Glutamatergic neuron (in vitro differentiated cells): ENCODE data around the gene OPTC. TPM values are rescaled to one million over a fixed set of nuclear protein-coding genes. Genes with fewer than 3 reads are reported as not detected.

Source experiments
- DNase-seq: peaks from one replicate; pipeline ENCODE4 v3.0.0; 2022
- H3K27ac Mint-ChIP-seq: one replicate; pipeline ENCODE4 v1.8.0; 2020; ENCODE audit warnings: mild to moderate bottlenecking, mixed read lengths, inconsistent platforms; ENCODE audit not compliant: unreplicated experiment
- H3K27me3 Mint-ChIP-seq: one replicate; pipeline ENCODE4 v1.8.0; 2020; ENCODE audit warnings: mild to moderate bottlenecking, moderate library complexity, mixed read lengths, inconsistent platforms; ENCODE audit not compliant: unreplicated experiment
- H3K36me3 Mint-ChIP-seq: one replicate; pipeline ENCODE4 v1.8.0; 2020; ENCODE audit warnings: mild to moderate bottlenecking, mixed read lengths, inconsistent platforms; ENCODE audit not compliant: unreplicated experiment
- H3K4me1 Mint-ChIP-seq: one replicate; pipeline ENCODE4 v1.8.0; 2020; ENCODE audit warnings: mild to moderate bottlenecking, low read depth, mixed read lengths, inconsistent platforms; ENCODE audit not compliant: unreplicated experiment
- H3K4me3 Mint-ChIP-seq: one replicate; pipeline ENCODE4 v1.8.0; 2020; ENCODE audit warnings: mild to moderate bottlenecking, mixed read lengths, inconsistent platforms; ENCODE audit not compliant: unreplicated experiment
- H3K9me3 Mint-ChIP-seq: one replicate; pipeline ENCODE4 v1.8.0; 2020; ENCODE audit warnings: mild to moderate bottlenecking, moderate library complexity, mixed read lengths, inconsistent platforms; ENCODE audit not compliant: unreplicated experiment
- total RNA-seq: library from RNA; stranded (reverse); fragmentation: NEBNext Ultra II Directional; extraction: Animal tissue kit (Norgen Biotek cat#: 25700); gene quantifications from one replicate; pipeline ENCODE4 v1.2.1, GENCODE V29; 2021; ENCODE audit not compliant: unreplicated experiment
- TF ChIP-seq, protein P1 (sequence below): fragments of 200-600 bp; sonication (generic); IDR thresholded peaks from one replicate; pipeline ENCODE4 v1.5.0; 2021; ENCODE audit not compliant: partially characterized antibody, unreplicated experiment

Gene OPTC
- total RNA-seq, 1 donor from 2014 or later = not detected

DNA sequence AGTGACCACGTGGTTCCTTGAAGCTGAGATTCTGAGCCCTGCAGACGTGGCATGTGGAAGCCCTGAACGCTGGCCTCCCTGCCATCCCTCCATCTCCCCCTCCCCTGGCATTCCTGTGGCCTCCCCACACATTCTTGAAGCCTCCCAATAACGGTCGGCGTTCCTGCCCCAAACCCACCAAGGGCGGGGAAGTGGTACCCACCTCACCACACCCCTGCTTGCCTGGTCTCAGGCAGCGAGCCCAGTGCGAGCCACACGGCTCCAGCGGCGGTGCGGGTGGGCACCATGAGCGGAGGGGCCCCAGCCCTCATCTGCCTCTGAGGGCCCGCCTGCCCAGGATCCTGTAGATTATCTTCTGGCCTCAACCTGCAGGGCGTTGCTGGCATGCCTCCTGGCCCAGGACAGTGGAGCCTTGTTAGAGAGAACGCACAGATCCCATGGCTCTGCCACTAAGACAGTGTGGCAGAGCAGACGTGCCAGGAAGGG, 38.9 kb upstream of the OPTC start:
- Mint-ChIP-seq H3K27me3 (peaks cover 1% of the 10 kb centered on the region), H3K9me3 (peaks cover 3% of the 10 kb centered on the region), H3K27ac (no peak overlapping the region), H3K4me3 (no peak overlapping the region), H3K36me3 (no peaks in the 10 kb centered on the region), H3K4me1 (peaks cover 10% of the 10 kb centered on the region)
- DNase-seq = no peak
- TF ChIP-seq, protein P1, sequence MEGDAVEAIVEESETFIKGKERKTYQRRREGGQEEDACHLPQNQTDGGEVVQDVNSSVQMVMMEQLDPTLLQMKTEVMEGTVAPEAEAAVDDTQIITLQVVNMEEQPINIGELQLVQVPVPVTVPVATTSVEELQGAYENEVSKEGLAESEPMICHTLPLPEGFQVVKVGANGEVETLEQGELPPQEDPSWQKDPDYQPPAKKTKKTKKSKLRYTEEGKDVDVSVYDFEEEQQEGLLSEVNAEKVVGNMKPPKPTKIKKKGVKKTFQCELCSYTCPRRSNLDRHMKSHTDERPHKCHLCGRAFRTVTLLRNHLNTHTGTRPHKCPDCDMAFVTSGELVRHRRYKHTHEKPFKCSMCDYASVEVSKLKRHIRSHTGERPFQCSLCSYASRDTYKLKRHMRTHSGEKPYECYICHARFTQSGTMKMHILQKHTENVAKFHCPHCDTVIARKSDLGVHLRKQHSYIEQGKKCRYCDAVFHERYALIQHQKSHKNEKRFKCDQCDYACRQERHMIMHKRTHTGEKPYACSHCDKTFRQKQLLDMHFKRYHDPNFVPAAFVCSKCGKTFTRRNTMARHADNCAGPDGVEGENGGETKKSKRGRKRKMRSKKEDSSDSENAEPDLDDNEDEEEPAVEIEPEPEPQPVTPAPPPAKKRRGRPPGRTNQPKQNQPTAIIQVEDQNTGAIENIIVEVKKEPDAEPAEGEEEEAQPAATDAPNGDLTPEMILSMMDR = no peak

DNA sequence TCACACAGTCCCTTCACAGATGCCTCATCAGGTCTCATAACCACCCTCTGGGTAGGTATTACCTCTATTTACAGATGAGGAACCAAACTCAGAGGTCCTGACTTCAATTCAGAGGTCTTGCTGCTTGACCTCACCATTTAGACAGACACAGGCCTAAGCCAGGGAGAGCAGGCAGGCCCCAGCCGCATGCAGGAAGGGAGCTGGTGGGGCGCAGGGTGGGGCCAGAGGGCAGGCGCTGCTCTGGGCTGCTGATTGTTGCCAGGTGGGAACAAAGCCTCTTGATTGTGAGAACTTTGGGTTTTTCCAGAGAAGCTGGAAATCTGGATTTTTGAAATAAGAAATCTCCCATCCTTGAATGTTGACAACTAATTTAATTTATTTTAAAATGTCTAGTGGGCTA, 38.2 kb upstream of the OPTC start:
- Mint-ChIP-seq H3K36me3 (no peaks in the 10 kb centered on the region), H3K27me3 (peaks cover 1% of the 10 kb centered on the region), H3K4me1 (peaks cover 9% of the 10 kb centered on the region), H3K27ac (no peak overlapping the region), H3K9me3 (peaks cover 3% of the 10 kb centered on the region), H3K4me3 (no peak overlapping the region)
- TF ChIP-seq, protein P1 = no peak
- DNase-seq = no peak

DNA sequence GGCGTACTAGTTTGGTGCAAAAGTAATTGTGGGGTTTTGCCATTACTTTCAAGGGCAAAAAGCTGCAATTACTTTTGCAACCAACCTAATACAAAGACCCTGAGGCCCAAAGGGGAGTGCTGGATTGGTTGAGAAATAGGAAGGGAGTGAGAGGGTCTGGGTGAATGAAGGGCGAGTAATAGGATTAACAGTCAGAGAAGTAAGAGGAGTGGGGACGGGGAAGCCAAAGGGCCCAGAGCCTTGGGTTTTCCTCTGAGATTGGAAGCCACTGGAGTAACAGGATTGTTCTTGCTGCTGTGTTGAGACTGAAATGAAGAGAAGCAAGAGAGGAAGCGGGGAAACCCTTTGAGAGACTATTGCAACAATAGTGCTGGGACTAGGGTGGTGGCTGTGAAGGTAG, 37.4 kb upstream of the OPTC start:
- no peak for DNase-seq
- H3K36me3 Mint-ChIP-seq = no peaks in the 10 kb centered on the region
- H3K27ac Mint-ChIP-seq = no peak overlapping the region
- H3K4me3 Mint-ChIP-seq = no peak overlapping the region
- TF ChIP-seq, protein P1 = no peak
- peaks cover 3% of the 10 kb centered on the region for H3K9me3 Mint-ChIP-seq
- H3K27me3 Mint-ChIP-seq = peaks cover 1% of the 10 kb centered on the region
- peaks cover 8% of the 10 kb centered on the region for H3K4me1 Mint-ChIP-seq

DNA sequence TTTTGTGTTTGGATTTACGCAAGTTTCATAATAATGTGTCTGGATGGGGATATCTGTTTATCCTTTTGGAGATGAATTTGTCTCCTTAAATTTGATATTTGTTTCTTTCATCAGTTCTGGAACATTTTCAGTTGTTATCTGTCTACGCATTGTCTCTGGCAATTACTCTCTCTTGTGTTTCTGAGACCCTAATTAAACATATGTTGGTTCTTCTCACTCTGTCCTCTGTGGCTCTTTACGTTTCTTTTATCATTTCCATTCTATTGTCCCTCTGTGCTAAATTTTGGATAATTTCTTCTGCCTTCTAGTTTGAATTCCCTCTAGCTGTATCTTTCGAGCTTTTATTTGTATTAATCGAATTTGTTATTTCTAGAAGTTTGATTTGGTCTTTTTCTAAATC, 35.9 kb upstream of the OPTC start:
- TF ChIP-seq, protein P1 = no peak
- peaks cover 2% of the 10 kb centered on the region for H3K27me3 Mint-ChIP-seq
- no peaks in the 10 kb centered on the region for H3K9me3 Mint-ChIP-seq
- no peak overlapping the region for H3K4me3 Mint-ChIP-seq
- H3K27ac Mint-ChIP-seq = no peak overlapping the region
- no peaks in the 10 kb centered on the region for H3K36me3 Mint-ChIP-seq
- H3K4me1 Mint-ChIP-seq = peaks cover under 1% of the 10 kb centered on the region
- DNase-seq = no peak

DNA sequence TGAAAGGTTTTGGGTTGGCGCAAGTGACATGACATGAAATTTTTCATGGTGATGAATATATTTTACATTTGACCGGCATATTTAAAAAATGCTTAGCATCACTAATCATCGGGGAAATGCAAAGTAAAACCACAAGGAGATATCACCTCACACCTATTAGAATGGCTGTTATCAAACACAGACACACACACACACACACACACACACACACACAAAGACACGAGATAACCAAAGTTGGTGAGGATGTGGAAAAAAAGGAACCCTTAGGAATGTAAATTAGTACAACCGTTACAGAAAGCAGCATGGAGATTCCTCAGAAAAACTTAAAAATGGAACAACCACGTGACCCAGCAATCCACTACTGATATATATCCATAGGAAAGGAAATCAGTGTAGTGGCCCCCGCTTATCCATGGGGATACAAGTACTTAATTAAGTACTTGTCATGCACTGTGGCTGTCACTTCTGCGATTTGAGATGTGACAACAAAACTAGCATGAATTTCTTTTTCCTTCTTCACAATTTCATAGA, 34.2 kb upstream of the OPTC start:
- TF ChIP-seq, protein P1 = no peak
- no peaks in the 10 kb centered on the region for H3K36me3 Mint-ChIP-seq
- H3K9me3 Mint-ChIP-seq = no peaks in the 10 kb centered on the region

More for the DNA sequence above, 34.2 kb upstream of the OPTC start:
- Mint-ChIP-seq H3K27me3 (peaks cover 6% of the 10 kb centered on the region), H3K27ac (no peak overlapping the region), H3K4me3 (no peak overlapping the region), H3K4me1 (peaks cover 5% of the 10 kb centered on the region)
- no peak for DNase-seq
